Ascending aorta (tissue), 2 donors: ENCODE measurements around the gene AIFM2. TPM values are rescaled to one million over a fixed set of nuclear protein-coding genes. Genes with fewer than 3 reads are reported as not detected.

ENCODE experiments used
- DNase-seq, 2 donors: peaks; one replicate each; pipeline ENCODE4 v3.0.0-alpha.2; 2019; ENCODE audit warnings: low spot score in 2 of 2
- H3K27ac ChIP-seq, 2 donors: fragments of 200-600 bp; sonication (generic); one replicate each; pipeline ENCODE4 v1.5.1; 2016 to 2017; ENCODE audit warnings: mild to moderate bottlenecking in 1 of 2
- H3K27me3 ChIP-seq: fragments of 200-600 bp; sonication (generic); one replicate; pipeline ENCODE4 v1.5.1; 2017
- H3K36me3 ChIP-seq, 2 donors: fragments of 200-600 bp; sonication (generic); one replicate each; pipeline ENCODE4 v1.5.1; 2016
- H3K4me1 ChIP-seq, 2 donors: fragments of 200-600 bp; sonication (generic); one replicate each; pipeline ENCODE4 v1.5.1; 2016 to 2017; ENCODE audit warnings: mild to moderate bottlenecking in 1 of 2
- H3K4me3 ChIP-seq, 2 donors: fragments of 200-600 bp; sonication (generic); one replicate each; pipeline ENCODE4 v1.5.1; 2016 to 2017; ENCODE audit warnings: mild to moderate bottlenecking in 1 of 2
- H3K9me3 ChIP-seq, 2 donors: fragments of 200-600 bp; sonication (generic); one replicate each; pipeline ENCODE4 v1.5.1; 2016
- intact Hi-C: fragments of 100-400 bp; cut with DNase I; formaldehyde crosslinking; loops from one replicate; pipeline ENCODE4 v1.15.1; 2023
- total RNA-seq: library from RNA; depleted of rRNA; stranded (reverse); fragments of >200 nt; gene quantifications from one replicate; pipeline ENCODE4 v1.1.0, GENCODE V29; 2016
- TF ChIP-seq, protein P1 (sequence below), 3 experiments: fragments of 200-600 bp in 2 of 3; fragments of 450-650 bp in 1 of 3; sonication (generic) in 2 of 3; IDR thresholded peaks; one replicate each; pipeline ENCODE4 v1.5.1; 2016 to 2019; ENCODE audit warnings: antibody characterized with exemption in 3 of 3, mild to moderate bottlenecking in 1 of 3, moderate library complexity in 1 of 3

The AIFM2 gene
- total RNA-seq, 1 donor from 2014 or later, result 2.9 TPM

DNA sequence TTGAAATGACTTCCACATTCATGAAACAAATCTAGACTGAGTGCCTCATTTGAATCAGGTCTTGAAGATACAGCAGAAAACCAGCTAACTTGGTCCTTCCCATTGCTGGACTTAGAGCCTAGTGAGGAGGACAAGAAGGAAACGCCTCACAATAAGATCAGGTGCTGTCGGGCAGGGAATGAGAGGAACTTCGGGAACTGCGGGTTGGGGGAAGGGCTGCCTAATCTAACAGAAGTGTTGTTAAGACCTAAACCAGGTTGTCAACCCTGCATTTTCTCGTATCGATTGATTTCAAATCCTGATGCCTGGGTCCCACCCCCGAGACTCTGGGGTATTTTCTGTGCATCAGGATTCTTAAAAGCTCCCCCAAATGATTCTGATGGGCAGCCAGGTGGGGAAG is 53.7 kb downstream of the AIFM2 start:
- no peaks in the 10 kb centered on the region for H3K27me3 ChIP-seq
- no peak overlapping the region for H3K27ac ChIP-seq
- H3K4me3 ChIP-seq, result no peak overlapping the region
- DNase-seq, result no peak
- H3K36me3 ChIP-seq, result no peaks in the 10 kb centered on the region
- H3K4me1 ChIP-seq, result no peaks in the 10 kb centered on the region
- intact Hi-C loops, result no loop called here
- no peaks in the 10 kb centered on the region for H3K9me3 ChIP-seq
- TF ChIP-seq, protein P1, sequence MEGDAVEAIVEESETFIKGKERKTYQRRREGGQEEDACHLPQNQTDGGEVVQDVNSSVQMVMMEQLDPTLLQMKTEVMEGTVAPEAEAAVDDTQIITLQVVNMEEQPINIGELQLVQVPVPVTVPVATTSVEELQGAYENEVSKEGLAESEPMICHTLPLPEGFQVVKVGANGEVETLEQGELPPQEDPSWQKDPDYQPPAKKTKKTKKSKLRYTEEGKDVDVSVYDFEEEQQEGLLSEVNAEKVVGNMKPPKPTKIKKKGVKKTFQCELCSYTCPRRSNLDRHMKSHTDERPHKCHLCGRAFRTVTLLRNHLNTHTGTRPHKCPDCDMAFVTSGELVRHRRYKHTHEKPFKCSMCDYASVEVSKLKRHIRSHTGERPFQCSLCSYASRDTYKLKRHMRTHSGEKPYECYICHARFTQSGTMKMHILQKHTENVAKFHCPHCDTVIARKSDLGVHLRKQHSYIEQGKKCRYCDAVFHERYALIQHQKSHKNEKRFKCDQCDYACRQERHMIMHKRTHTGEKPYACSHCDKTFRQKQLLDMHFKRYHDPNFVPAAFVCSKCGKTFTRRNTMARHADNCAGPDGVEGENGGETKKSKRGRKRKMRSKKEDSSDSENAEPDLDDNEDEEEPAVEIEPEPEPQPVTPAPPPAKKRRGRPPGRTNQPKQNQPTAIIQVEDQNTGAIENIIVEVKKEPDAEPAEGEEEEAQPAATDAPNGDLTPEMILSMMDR (IDR thresholded peaks at IDR 0.05), result no peak

DNA sequence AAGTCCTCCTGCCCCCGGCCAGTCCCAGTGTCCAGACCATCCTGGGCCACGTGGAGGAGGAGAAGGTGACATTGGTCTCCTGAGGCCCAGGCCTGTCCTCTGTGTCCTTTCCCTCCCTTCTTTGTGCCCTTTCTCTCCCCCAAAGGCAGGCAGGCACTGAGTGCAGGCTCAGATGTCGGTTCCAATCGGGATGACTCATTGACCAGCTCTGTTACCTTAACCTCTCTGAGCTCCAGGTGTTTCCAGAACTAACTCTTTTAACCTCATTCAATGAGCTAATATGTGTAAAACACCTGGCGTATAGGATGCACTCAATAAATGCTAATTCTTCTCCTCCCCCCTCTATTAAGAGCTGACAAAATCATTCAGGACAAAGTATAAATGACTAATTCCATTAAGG is 54.3 kb downstream of the AIFM2 start:
- no peak overlapping the region for H3K27ac ChIP-seq
- intact Hi-C loops, result no loop called here
- TF ChIP-seq, protein P1 (IDR thresholded peaks at IDR 0.05), result no peak
- no peak for DNase-seq
- no peaks in the 10 kb centered on the region for H3K27me3 ChIP-seq
- H3K4me3 ChIP-seq, result no peak overlapping the region
- no peaks in the 10 kb centered on the region for H3K9me3 ChIP-seq
- H3K36me3 ChIP-seq, result no peaks in the 10 kb centered on the region
- H3K4me1 ChIP-seq, result no peaks in the 10 kb centered on the region

DNA sequence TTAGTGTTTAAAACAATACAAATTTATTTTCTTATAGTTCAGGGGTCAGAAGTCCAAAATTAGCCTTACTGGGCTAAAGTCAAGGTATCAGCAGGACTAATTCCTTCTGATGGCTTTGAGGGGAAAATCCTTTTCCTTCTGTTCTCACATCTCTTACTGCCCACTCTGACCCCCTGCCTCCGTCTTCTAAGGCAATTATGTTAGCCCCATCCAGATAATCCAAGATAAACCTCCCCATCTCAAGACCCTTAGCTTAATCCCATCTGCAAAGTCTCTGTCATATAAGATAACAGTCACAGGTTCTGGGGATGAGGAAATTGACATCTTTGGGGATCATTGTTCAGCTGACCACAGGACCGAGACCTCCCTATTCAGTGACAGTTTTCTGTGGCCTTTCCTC is 57.7 kb downstream of the AIFM2 start:
- H3K4me1 ChIP-seq, result no peaks in the 10 kb centered on the region
- H3K27me3 ChIP-seq, result no peaks in the 10 kb centered on the region
- H3K9me3 ChIP-seq, result no peaks in the 10 kb centered on the region
- intact Hi-C loops, result no loop called here
- no peaks in the 10 kb centered on the region for H3K36me3 ChIP-seq
- no peak for DNase-seq
- no peak overlapping the region for H3K4me3 ChIP-seq
- no peak overlapping the region for H3K27ac ChIP-seq
- TF ChIP-seq, protein P1 (IDR thresholded peaks at IDR 0.05), result no peak

DNA sequence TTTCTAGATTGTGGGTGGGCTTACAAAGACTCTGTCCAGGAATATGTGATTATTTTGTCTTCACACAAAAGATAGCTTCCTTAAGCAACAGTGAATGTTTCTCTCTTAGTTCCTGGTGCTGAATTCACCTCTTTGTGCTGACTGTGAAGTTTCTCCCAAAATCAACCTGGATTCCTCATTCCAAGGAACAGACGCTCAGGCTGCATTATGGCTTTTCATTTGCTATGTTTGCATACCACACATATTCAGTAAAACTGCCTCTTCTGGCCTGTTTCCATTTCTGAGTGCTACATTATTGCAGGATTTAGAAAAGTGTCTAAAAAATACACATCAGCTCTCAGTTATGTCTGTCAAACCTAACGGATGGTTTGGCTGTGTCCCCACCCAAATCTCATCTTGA is 58.5 kb downstream of the AIFM2 start:
- Histone ChIP-seq H3K36me3 (no peaks in the 10 kb centered on the region), H3K27me3 (no peaks in the 10 kb centered on the region), H3K9me3 (no peaks in the 10 kb centered on the region), H3K4me1 (no peaks in the 10 kb centered on the region), H3K27ac (no peak overlapping the region), H3K4me3 (no peak overlapping the region)
- TF ChIP-seq, protein P1 (IDR thresholded peaks at IDR 0.05), result no peak
- intact Hi-C loops, result no loop called here
- DNase-seq, result no peak

DNA sequence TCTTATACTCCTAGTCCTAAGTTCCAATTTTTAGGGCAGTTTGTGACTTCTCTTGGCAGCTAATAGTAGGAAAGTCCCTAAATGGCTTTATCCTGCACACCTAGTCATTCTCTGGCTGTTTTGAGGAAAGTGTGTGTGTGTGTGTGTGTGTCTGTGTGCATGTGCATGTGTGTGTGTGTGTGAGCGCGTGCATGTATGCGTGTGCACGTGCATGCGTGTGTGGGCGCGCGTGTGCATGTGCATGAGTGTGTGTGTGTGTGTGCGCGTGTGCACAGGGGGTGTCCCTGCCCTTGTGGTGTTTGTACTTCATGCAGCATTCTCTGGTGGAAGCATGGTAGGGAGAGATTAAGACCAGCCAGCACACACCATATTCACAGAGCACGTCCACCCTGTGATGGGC is 61.8 kb downstream of the AIFM2 start:
- no peaks in the 10 kb centered on the region for H3K27me3 ChIP-seq
- H3K4me1 ChIP-seq, result no peaks in the 10 kb centered on the region
- H3K36me3 ChIP-seq, result no peaks in the 10 kb centered on the region
- intact Hi-C loops, result no loop called here
- TF ChIP-seq, protein P1 (IDR thresholded peaks at IDR 0.05), result no peak
- H3K27ac ChIP-seq, result no peak overlapping the region
- no peak overlapping the region for H3K4me3 ChIP-seq
- DNase-seq, result no peak
- H3K9me3 ChIP-seq, result no peaks in the 10 kb centered on the region

DNA sequence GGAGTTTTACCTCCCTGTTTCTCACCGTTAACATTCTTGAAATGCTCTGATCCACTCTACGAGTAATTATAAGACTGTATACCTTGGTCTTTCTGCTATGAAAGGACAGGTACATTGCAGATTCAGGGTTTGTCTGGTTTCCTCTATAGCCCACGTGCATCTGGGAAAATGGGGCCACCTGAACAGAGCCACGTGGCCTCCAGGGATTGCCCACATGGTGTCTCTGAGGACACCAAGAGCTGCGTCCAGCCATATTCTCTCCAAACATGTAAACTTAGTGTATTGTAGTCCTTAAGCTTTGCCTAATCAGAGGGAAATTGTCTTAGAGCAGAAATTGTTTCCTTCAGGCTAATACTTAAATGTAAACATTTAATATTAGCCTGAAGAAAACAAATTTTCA is 63.3 kb downstream of the AIFM2 start:
- H3K27me3 ChIP-seq, result no peaks in the 10 kb centered on the region

More for the DNA sequence above, 63.3 kb downstream of the AIFM2 start:
- Histone ChIP-seq H3K4me3 (no peak overlapping the region), H3K36me3 (no peaks in the 10 kb centered on the region), H3K27ac (no peak overlapping the region), H3K4me1 (no peaks in the 10 kb centered on the region), H3K9me3 (no peaks in the 10 kb centered on the region)
- DNase-seq, result no peak
- TF ChIP-seq, protein P1 (IDR thresholded peaks at IDR 0.05), result no peak
- intact Hi-C loops, result no loop called here
